Thoracic aorta (tissue), 2 donors: ENCODE measurements around the gene GPATCH8. TPM values are rescaled to one million over a fixed set of nuclear protein-coding genes. Genes with fewer than 3 reads are reported as not detected.
"Not testable (repeated sequence)": the region's sequence is repeated elsewhere in the genome, so short reads cannot be mapped to it uniquely, and the experiment has no call there.

Experiments used
- ATAC-seq: fragments of 150-250 bp; one replicate; pipeline ENCODE4 v1.8.0; 2017; ENCODE audit warnings: low read depth; ENCODE audit not compliant: insufficient number of reproducible peaks, low FRiP score
- DNase-seq: peaks from one replicate; pipeline ENCODE4 v3.0.0-alpha.2; 2020; ENCODE audit warnings: low spot score
- H3K27ac ChIP-seq, 2 donors: fragments of 200-600 bp; sonication (generic); 1 replicate in 1 of 2; 2 replicates in 1 of 2; pipeline ENCODE4 v1.5.1; 2016; ENCODE audit warnings: mild to moderate bottlenecking in 2 of 2, moderate library complexity in 2 of 2
- H3K27me3 ChIP-seq: fragments of 200-600 bp; sonication (generic); replicated peaks from 2 replicates; pipeline ENCODE4 v1.6.0; 2016; ENCODE audit warnings: mild to moderate bottlenecking; ENCODE audit not compliant: insufficient read depth
- H3K36me3 ChIP-seq: fragments of 200-600 bp; sonication (generic); one replicate; pipeline ENCODE4 v1.5.1; 2016
- H3K4me1 ChIP-seq, 2 donors: fragments of 200-600 bp; sonication (generic); 1 replicate in 1 of 2; 2 replicates in 1 of 2; pipeline versions ENCODE4 v1.5.1 to v1.6.0; 2016; ENCODE audit warnings: low read depth in 2 of 2, mild to moderate bottlenecking in 1 of 2; ENCODE audit not compliant: control insufficient read depth in 1 of 2
- H3K4me3 ChIP-seq: fragments of 200-600 bp; sonication (generic); 2 replicates; pipeline ENCODE4 v1.5.1; 2016; ENCODE audit warnings: mild to moderate bottlenecking
- H3K9me3 ChIP-seq: fragments of 200-600 bp; sonication (generic); 2 replicates; pipeline ENCODE4 v1.5.1; 2016
- total RNA-seq, 2 donors: library from RNA; depleted of rRNA; stranded (reverse); fragments of >200 nt; gene quantifications; one replicate each; pipeline versions ENCODE4 v1.1.0 to v1.2.3, GENCODE V29; 2016
- TF ChIP-seq, protein P1 (sequence below): fragments of 200-600 bp; sonication (generic); IDR thresholded peaks from one replicate; pipeline ENCODE4 v1.5.1; 2019; ENCODE audit warnings: antibody characterized with exemption

Gene GPATCH8
- total RNA-seq, 2 donors from 2014 or later, result 39.3 to 56.1 TPM

DNA sequence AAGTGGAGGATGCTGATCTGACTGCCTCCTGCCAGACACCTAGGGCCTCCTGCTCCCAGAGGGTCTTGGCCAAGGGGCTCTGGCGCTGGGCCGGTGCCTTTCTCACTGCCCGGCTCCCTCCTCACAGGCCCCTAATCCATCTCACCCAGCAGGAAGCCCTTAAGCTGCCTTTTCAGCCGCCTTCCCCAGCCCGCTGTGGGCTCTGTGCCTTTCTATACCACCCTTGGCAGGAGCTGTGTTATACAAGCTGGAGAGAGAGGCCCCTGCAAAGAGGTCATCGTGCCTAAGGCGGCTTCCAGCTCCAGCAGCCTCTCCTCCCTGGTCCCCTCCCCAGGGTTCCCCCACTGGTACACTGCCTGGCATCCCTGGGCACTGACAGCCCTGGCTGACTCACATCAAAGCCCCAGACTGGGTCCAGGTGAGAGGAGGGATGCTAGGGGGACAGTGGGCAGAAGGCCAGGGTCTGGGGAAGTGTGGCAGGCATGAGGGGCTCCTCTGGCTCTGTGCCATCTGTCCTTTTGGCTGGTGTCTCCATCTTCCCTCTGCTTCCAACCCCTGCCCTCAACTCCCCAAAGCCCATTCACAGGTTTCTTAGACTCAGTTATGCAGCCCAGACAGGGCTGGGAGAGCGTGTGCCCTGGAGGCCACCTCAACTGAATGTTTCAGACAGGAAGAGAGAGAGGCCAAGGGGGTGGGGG lies 38.8 kb upstream of the GPATCH8 start:
- TF ChIP-seq, protein P1, sequence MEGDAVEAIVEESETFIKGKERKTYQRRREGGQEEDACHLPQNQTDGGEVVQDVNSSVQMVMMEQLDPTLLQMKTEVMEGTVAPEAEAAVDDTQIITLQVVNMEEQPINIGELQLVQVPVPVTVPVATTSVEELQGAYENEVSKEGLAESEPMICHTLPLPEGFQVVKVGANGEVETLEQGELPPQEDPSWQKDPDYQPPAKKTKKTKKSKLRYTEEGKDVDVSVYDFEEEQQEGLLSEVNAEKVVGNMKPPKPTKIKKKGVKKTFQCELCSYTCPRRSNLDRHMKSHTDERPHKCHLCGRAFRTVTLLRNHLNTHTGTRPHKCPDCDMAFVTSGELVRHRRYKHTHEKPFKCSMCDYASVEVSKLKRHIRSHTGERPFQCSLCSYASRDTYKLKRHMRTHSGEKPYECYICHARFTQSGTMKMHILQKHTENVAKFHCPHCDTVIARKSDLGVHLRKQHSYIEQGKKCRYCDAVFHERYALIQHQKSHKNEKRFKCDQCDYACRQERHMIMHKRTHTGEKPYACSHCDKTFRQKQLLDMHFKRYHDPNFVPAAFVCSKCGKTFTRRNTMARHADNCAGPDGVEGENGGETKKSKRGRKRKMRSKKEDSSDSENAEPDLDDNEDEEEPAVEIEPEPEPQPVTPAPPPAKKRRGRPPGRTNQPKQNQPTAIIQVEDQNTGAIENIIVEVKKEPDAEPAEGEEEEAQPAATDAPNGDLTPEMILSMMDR, result no peak
- Histone ChIP-seq H3K4me1 (peaks cover 3 to 20% of the 10 kb centered on the region in 2 donors), H3K36me3 (no peaks in the 10 kb centered on the region), H3K27me3 (no peaks in the 10 kb centered on the region), H3K4me3 (no peak overlapping the region), H3K27ac (no peak overlapping the region), H3K9me3 (no peaks in the 10 kb centered on the region)
- DNase-seq, result no peak
- ATAC-seq, result no peak

DNA sequence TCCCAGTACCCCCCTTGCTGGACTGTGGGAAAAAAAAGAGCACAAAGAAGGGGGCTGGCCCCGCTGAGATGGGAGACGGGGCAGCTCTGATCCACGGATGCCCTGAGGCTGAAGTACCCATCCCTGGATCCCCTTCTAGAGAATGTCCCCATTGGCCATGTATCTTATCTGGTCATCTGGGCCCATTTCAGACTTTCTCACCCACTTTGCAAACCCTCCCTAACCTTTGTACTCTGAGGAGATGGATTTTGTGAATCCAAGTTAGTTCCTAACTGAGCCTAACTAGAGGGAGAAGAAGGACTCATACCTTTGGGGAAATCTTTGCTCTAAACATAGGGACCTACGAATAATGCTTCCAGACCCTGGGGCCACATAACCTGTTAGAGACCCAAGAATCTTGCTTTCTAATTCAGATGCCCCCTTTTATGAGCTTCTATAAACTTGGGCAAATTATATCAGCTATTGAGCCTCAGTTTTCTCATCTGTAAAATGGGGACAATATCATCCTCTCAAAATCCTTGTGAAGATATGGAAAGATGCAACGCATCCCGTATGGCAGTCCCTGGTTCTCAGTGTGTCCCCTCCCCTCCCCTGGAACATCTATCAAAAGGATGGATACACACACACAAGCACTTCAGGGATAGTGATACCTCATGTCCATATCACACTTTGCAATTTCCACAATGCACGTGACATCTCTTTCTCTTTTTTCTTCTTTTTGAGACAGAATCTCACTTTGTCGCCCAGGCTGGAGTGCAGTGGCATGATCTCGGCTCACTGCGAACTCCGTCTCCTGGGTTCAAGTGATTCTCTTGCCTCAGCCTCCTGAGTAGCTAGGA lies 37.3 kb upstream of the GPATCH8 start:
- no peak overlapping the region for H3K4me3 ChIP-seq
- no peak for ATAC-seq
- H3K27me3 ChIP-seq, result no peaks in the 10 kb centered on the region
- H3K4me1 ChIP-seq, result peaks cover 0 to 15% of the 10 kb centered on the region in 2 donors
- H3K27ac ChIP-seq, result no peak overlapping the region
- no peak for DNase-seq
- no peaks in the 10 kb centered on the region for H3K9me3 ChIP-seq
- TF ChIP-seq, protein P1, result no peak
- H3K36me3 ChIP-seq, result no peaks in the 10 kb centered on the region

DNA sequence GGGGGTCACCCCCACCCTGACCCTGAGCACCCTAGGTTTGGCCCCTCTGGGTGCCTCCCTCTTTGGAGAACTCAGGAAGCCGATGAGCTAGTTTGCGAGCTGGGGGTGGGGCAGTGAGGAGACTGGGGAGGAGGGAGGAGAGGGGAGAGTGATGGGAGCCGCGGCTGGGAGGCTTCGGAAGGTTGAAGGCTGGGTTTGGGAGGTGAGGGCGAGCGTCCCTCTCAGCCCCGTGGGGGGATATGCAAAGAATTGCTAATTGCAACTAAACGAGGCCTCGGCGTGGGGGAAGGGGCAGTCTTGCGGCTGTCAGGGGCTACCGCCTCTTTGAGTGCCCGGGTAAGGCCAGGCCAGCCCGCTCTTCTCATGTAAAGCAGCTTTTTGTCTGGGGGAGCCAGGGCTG lies 36.5 kb upstream of the GPATCH8 start:
- H3K4me3 ChIP-seq, result no peak overlapping the region
- TF ChIP-seq, protein P1, result no peak
- no peaks in the 10 kb centered on the region for H3K36me3 ChIP-seq
- no peaks in the 10 kb centered on the region for H3K27me3 ChIP-seq
- ATAC-seq (no peak), DNase-seq (no peak)
- H3K27ac ChIP-seq, result no peak overlapping the region
- H3K9me3 ChIP-seq, result no peaks in the 10 kb centered on the region
- peaks cover 0 to 15% of the 10 kb centered on the region in 2 donors for H3K4me1 ChIP-seq

DNA sequence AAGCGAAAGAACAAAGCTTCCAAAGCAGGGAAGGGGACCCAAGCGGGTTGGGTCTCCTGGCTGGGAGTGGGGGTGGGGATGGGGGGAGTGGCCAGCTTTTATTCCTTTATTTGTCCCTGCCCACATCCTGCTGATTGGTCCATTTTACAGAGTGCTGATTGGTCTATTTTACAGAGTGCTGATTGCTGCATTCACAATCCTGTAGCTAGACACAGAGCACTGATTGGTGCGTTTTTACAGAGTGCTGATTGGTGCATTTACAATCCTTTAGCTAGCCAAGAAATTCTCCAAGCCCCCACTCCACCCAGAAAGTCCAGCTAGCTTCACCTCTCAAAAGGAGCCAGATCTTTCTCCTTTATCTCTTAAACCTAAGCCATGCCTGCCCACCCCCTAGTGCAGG lies 34.7 kb upstream of the GPATCH8 start:
- not testable (repeated sequence) for ATAC-seq, DNase-seq, H3K9me3 ChIP-seq, H3K27ac ChIP-seq, H3K4me3 ChIP-seq, H3K36me3 ChIP-seq, H3K27me3 ChIP-seq
- peaks cover 4 to 16% of the 10 kb centered on the region in 2 donors for H3K4me1 ChIP-seq

DNA sequence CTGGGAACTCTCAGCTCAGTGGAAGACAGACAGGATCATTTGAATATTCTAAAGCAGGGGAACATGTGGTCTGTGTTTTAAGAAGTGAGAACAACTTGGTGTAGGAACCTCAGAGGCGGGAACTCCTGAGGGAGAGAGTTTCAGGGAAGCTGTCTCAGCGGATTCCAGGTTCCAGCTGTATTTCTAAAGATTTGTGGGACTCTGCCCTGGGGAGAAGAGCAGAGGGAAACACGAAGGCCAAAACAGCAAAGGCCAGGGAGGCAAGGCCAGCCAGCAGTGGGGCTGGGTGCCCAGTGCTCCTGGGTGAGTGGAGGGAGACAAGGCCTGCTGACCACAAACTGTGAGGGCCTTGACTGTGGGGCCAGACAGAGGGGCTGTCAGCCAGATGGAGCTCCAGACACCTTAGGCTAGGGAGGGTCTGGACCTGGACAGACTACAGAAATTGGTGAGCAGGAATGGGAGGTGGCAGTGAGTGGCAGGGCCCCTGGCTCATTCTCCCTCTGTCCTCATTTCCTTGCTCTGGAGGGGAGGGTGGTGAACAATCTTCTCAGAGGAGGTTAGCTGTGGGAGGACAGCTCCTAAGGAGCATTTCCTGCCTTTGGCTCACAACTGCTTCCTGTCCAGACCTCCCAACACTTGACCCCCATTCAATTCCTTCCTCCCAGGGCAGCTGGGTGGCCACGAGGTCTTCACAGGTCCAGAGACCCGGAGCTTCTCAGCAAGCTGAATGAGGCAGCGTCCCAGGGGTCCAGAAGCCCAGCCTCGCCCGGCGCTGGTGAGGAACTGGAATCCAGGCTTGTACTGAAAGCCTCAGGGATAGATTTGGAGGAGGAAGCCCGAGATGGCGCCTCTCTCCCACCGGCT lies 33.1 kb upstream of the GPATCH8 start:
- peaks cover 4 to 14% of the 10 kb centered on the region in 2 donors for H3K4me1 ChIP-seq
- TF ChIP-seq, protein P1, result no peak
- peak overlapping the region in 1 of 2 donors; percentile 41 for H3K27ac ChIP-seq
- H3K4me3 ChIP-seq, result no peak overlapping the region
- no peak for DNase-seq
- H3K36me3 ChIP-seq, result no peaks in the 10 kb centered on the region
- H3K27me3 ChIP-seq, result no peaks in the 10 kb centered on the region
- no peak for ATAC-seq
- no peaks in the 10 kb centered on the region for H3K9me3 ChIP-seq
